H1 (cell line): ENCODE data around the gene ABHD14A.

Experiments used
- ASH2L ChIP-seq: fragments of 200-600, 300-600 bp; sonication (generic); IDR thresholded peaks from one replicate; pipeline ENCODE4 v1.7.1; 2017; ENCODE audit warnings: low read length
- CHD1 ChIP-seq: IDR thresholded peaks from 2 replicates; pipeline ENCODE4 v1.6.1; 2012; ENCODE audit warnings: low read depth, low read length, improper control_type of control experiment
- CTCF ChIP-seq, 3 experiments: IDR thresholded peaks; 1 replicate in 2 of 3; 2 replicates in 1 of 3; pipeline versions ENCODE4 v1.5.1 to v1.6.1; 2011; ENCODE audit warnings: low read length in 3 of 3, mild to moderate bottlenecking in 3 of 3, inconsistent platforms in 2 of 3, low read depth in 1 of 3, moderate library complexity in 1 of 3; ENCODE audit not compliant: insufficient read depth in 1 of 3; ENCODE audit errors: control extremely low read depth in 1 of 3
- EZH2 ChIP-seq: fragments of 200-600 bp; sonication (generic); IDR thresholded peaks from 2 replicates; pipeline ENCODE4 v1.7.1; 2012; ENCODE audit warnings: low read depth, mild to moderate bottlenecking, moderate library complexity, low read length, inconsistent platforms; ENCODE audit not compliant: severe bottlenecking
- JUND ChIP-seq: IDR thresholded peaks from 2 replicates; pipeline ENCODE4 v1.6.1; 2011; ENCODE audit warnings: mild to moderate bottlenecking, improper control_type of control experiment, low read length
- POLR2A ChIP-seq, 2 experiments: IDR thresholded peaks; 1 replicate in 1 of 2; 2 replicates in 1 of 2; pipeline ENCODE4 v1.6.1; 2011; ENCODE audit warnings: low read depth in 2 of 2, low read length in 2 of 2, mild to moderate bottlenecking in 2 of 2; ENCODE audit errors: control extremely low read depth in 1 of 2
- POLR2AphosphoS5 ChIP-seq: IDR thresholded peaks from 2 replicates; pipeline ENCODE4 v1.6.1; 2011; ENCODE audit warnings: low read depth, low read length
- POU5F1 ChIP-seq: IDR thresholded peaks from 2 replicates; pipeline ENCODE4 v1.6.1; 2011; ENCODE audit warnings: low read depth, mild to moderate bottlenecking, low read length, moderate library complexity
- RFX5 ChIP-seq: IDR thresholded peaks from 2 replicates; pipeline ENCODE4 v1.6.1; 2011; ENCODE audit warnings: low read depth, low read length, improper control_type of control experiment, borderline replicate concordance
- RXRA ChIP-seq: IDR thresholded peaks from 2 replicates; pipeline ENCODE4 v1.6.1; 2011; ENCODE audit warnings: low read depth, mild to moderate bottlenecking, low read length, moderate library complexity; ENCODE audit not compliant: insufficient read depth
- SP2 ChIP-seq: IDR thresholded peaks from 2 replicates; pipeline ENCODE4 v1.6.1; 2012; ENCODE audit warnings: mild to moderate bottlenecking, low read length, inconsistent platforms
- ZNF274 ChIP-seq: IDR thresholded peaks from 2 replicates; pipeline ENCODE4 v1.7.0; 2012; ENCODE audit warnings: low read length, borderline replicate concordance; ENCODE audit errors: extremely low read depth

DNA sequence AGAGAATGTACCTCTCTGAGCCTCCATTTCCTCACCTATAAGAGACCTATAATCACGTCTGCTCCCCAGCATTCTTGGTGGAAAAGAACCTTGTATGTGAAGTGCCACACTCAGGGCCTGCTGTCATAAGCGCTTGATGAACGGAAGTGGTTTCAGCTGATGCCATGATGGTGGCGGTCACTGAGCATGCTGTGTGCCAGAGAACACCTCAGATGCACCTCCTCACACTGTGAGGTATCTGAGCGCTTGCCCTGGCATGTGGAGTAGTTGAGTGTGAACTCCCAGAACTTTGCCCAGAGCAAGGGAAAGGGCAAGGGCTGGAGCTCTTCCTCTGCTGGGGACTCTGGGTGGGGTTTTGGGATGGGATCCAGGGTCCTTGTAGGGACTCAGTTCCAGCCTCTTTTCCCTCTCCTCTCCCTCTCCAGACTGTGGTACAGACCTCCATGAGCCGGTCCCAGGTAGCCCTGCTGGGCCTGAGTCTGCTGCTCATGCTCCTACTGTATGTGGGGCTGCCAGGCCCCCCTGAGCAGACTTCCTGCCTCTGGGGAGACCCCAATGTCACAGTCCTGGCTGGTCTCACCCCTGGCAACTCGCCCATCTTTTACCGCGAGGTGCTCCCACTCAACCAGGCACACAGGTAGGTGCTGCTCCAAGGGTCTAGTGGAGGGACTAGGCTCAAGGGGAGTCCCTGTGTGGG is 2.7 kb downstream of the ABHD14A start:
- TF ChIP-seq RFX5 (no peak), EZH2 (no peak), POLR2A (IDR thresholded peaks at IDR 0.05; ENCODE audit: control extremely low read depth in 1 of 2, low read depth in 2 of 2, low read length in 2 of 2) (no peak), POLR2AphosphoS5 (no peak), CTCF (IDR thresholded peaks at IDR 0.05; ENCODE audit: control extremely low read depth in 1 of 3, insufficient read depth in 1 of 3, low read depth in 1 of 3, low read length in 3 of 3) (no peak), JUND (no peak), POU5F1 (no peak), CHD1 (no peak), SP2 (no peak), ASH2L (no peak), ZNF274 (no peak), RXRA (no peak)
